Dendritic cell treated with granulocyte-macrophage colony-stimulating factor and Interleukin-4, amounts not matched to agents 40 ng/mL and 50 ng/mL, for 4 days (primary cell): ENCODE results near the gene FLNB.

Experiments
- H3K27ac Mint-ChIP-seq: one replicate; pipeline ENCODE4 v1.8.0; 2022; ENCODE audit warnings: mild to moderate bottlenecking, mixed read lengths
- H3K27me3 Mint-ChIP-seq: one replicate; pipeline ENCODE4 v1.8.0; 2022; ENCODE audit warnings: mild to moderate bottlenecking, mixed read lengths
- H3K36me3 Mint-ChIP-seq: one replicate; pipeline ENCODE4 v1.8.0; 2022; ENCODE audit warnings: low read depth, mixed read lengths
- H3K4me1 Mint-ChIP-seq: one replicate; pipeline ENCODE4 v1.8.0; 2022; ENCODE audit warnings: low read depth, mixed read lengths
- H3K4me3 Mint-ChIP-seq: one replicate; pipeline ENCODE4 v1.8.0; 2022; ENCODE audit warnings: mild to moderate bottlenecking, moderate library complexity, mixed read lengths
- H3K9me3 Mint-ChIP-seq: one replicate; pipeline ENCODE4 v1.8.0; 2022; ENCODE audit warnings: mixed read lengths
- intact Hi-C: fragments of 100-400 bp; cut with micrococcal nuclease; formaldehyde crosslinking; loops from one replicate; pipeline ENCODE4 v1.15.0; 2022

The FLNB gene

GRCh38 chr3:58121183-58121582, 113.0 kb downstream of the FLNB start:
- no peaks in the 10 kb centered on the region for H3K9me3 Mint-ChIP-seq
- H3K27me3 Mint-ChIP-seq = no peaks in the 10 kb centered on the region
- H3K4me1 Mint-ChIP-seq = peaks cover 11% of the 10 kb centered on the region
- no peak overlapping the region for H3K27ac Mint-ChIP-seq
- H3K4me3 Mint-ChIP-seq = no peak overlapping the region
- intact Hi-C loops = no loop called here
- peaks cover 71% of the 10 kb centered on the region for H3K36me3 Mint-ChIP-seq

GRCh38 chr3:58122936-58123700, 114.9 kb downstream of the FLNB start:
- H3K27ac Mint-ChIP-seq = no peak overlapping the region
- H3K4me3 Mint-ChIP-seq = no peak overlapping the region
- peaks cover 11% of the 10 kb centered on the region for H3K4me1 Mint-ChIP-seq
- intact Hi-C loops = no loop called here
- no peaks in the 10 kb centered on the region for H3K9me3 Mint-ChIP-seq
- peaks cover 80% of the 10 kb centered on the region for H3K36me3 Mint-ChIP-seq
- H3K27me3 Mint-ChIP-seq = no peaks in the 10 kb centered on the region

GRCh38 chr3:58124387-58124786, 116.2 kb downstream of the FLNB start:
- H3K27me3 Mint-ChIP-seq = no peaks in the 10 kb centered on the region
- peaks cover 11% of the 10 kb centered on the region for H3K4me1 Mint-ChIP-seq
- H3K27ac Mint-ChIP-seq = no peak overlapping the region
- no peaks in the 10 kb centered on the region for H3K9me3 Mint-ChIP-seq
- intact Hi-C loops = no loop called here
- H3K4me3 Mint-ChIP-seq = no peak overlapping the region
- H3K36me3 Mint-ChIP-seq = peaks cover 74% of the 10 kb centered on the region

GRCh38 chr3:58129041-58129770, 121.0 kb downstream of the FLNB start:
- peaks cover 6% of the 10 kb centered on the region for H3K4me1 Mint-ChIP-seq
- no peak overlapping the region for H3K27ac Mint-ChIP-seq
- peaks cover 60% of the 10 kb centered on the region for H3K36me3 Mint-ChIP-seq
- intact Hi-C loops = no loop called here
- H3K9me3 Mint-ChIP-seq = no peaks in the 10 kb centered on the region
- no peaks in the 10 kb centered on the region for H3K27me3 Mint-ChIP-seq
- H3K4me3 Mint-ChIP-seq = no peak overlapping the region

GRCh38 chr3:58130591-58130990, 122.4 kb downstream of the FLNB start:
- peaks cover 51% of the 10 kb centered on the region for H3K36me3 Mint-ChIP-seq
- intact Hi-C loops = no loop called here

GRCh38 chr3:58131101-58131825, 123.0 kb downstream of the FLNB start:
- H3K36me3 Mint-ChIP-seq = peaks cover 52% of the 10 kb centered on the region
- intact Hi-C loops = no loop called here
- H3K9me3 Mint-ChIP-seq = no peaks in the 10 kb centered on the region
- H3K27ac Mint-ChIP-seq = no peak overlapping the region
- H3K4me1 Mint-ChIP-seq = peaks cover 6% of the 10 kb centered on the region
- H3K4me3 Mint-ChIP-seq = no peak overlapping the region
- no peaks in the 10 kb centered on the region for H3K27me3 Mint-ChIP-seq

More at GRCh38 chr3:58130591-58130990, 122.4 kb downstream of the FLNB start:
- no peak overlapping the region for H3K27ac Mint-ChIP-seq
- H3K9me3 Mint-ChIP-seq = no peaks in the 10 kb centered on the region
- H3K27me3 Mint-ChIP-seq = no peaks in the 10 kb centered on the region
- H3K4me3 Mint-ChIP-seq = no peak overlapping the region
- peaks cover 6% of the 10 kb centered on the region for H3K4me1 Mint-ChIP-seq

GRCh38 chr3:58132850-58133249, 124.6 kb downstream of the FLNB start:
- no peak overlapping the region for H3K4me3 Mint-ChIP-seq
- no peaks in the 10 kb centered on the region for H3K27me3 Mint-ChIP-seq
- H3K36me3 Mint-ChIP-seq = peaks cover 56% of the 10 kb centered on the region
- no peak overlapping the region for H3K27ac Mint-ChIP-seq
- peaks cover 6% of the 10 kb centered on the region for H3K4me1 Mint-ChIP-seq
- no peaks in the 10 kb centered on the region for H3K9me3 Mint-ChIP-seq
- intact Hi-C loops = no loop called here

GRCh38 chr3:58134468-58134867, 126.2 kb downstream of the FLNB start:
- no peak overlapping the region for H3K4me3 Mint-ChIP-seq
- peaks cover 58% of the 10 kb centered on the region for H3K36me3 Mint-ChIP-seq
- H3K27ac Mint-ChIP-seq = no peak overlapping the region
- intact Hi-C loops = no loop called here
- no peaks in the 10 kb centered on the region for H3K9me3 Mint-ChIP-seq
- H3K27me3 Mint-ChIP-seq = no peaks in the 10 kb centered on the region
- H3K4me1 Mint-ChIP-seq = peaks cover 6% of the 10 kb centered on the region

- Mint-ChIP-seq H3K27ac (no peak overlapping the region), H3K4me3 (no peak overlapping the region), H3K36me3 (peaks cover 48% of the 10 kb centered on the region), H3K4me1 (peaks cover 6% of the 10 kb centered on the region), H3K27me3 (no peaks in the 10 kb centered on the region), H3K9me3 (no peaks in the 10 kb centered on the region)
- intact Hi-C loops = no loop called here
Observed at GRCh38 chr3:58135712-58136543, 127.7 kb downstream of the FLNB start.

- peaks cover 61% of the 10 kb centered on the region for H3K36me3 Mint-ChIP-seq
- H3K4me1 Mint-ChIP-seq = no peaks in the 10 kb centered on the region
- intact Hi-C loops = no loop called here
- no peaks in the 10 kb centered on the region for H3K9me3 Mint-ChIP-seq
- H3K27me3 Mint-ChIP-seq = no peaks in the 10 kb centered on the region
- H3K27ac Mint-ChIP-seq = no peak overlapping the region
- H3K4me3 Mint-ChIP-seq = no peak overlapping the region
Observed at GRCh38 chr3:58137306-58137705, 129.1 kb downstream of the FLNB start.

- H3K27me3 Mint-ChIP-seq = no peaks in the 10 kb centered on the region
- H3K4me3 Mint-ChIP-seq = no peak overlapping the region
- peaks cover 61% of the 10 kb centered on the region for H3K36me3 Mint-ChIP-seq
- H3K9me3 Mint-ChIP-seq = no peaks in the 10 kb centered on the region
- H3K27ac Mint-ChIP-seq = no peak overlapping the region
- intact Hi-C loops = no loop called here
- H3K4me1 Mint-ChIP-seq = no peaks in the 10 kb centered on the region
Observed at GRCh38 chr3:58141766-58142345, 133.6 kb downstream of the FLNB start.

- H3K9me3 Mint-ChIP-seq = no peaks in the 10 kb centered on the region
- no peaks in the 10 kb centered on the region for H3K27me3 Mint-ChIP-seq
- H3K36me3 Mint-ChIP-seq = peaks cover 62% of the 10 kb centered on the region
- intact Hi-C loops = no loop called here
- no peak overlapping the region for H3K27ac Mint-ChIP-seq
- H3K4me1 Mint-ChIP-seq = no peaks in the 10 kb centered on the region
- H3K4me3 Mint-ChIP-seq = no peak overlapping the region
Observed at GRCh38 chr3:58143417-58144055, 135.3 kb downstream of the FLNB start.
